GM20000 (cell line): ENCODE data around the gene SMOC2.

ENCODE experiments used
- DNase-seq: peaks from one replicate; pipeline ENCODE4 v3.0.0; 2012; ENCODE audit warnings: low spot score
- TF ChIP-seq, protein P1 (sequence below): IDR thresholded peaks from 2 replicates; pipeline ENCODE4 v1.5.1; 2012; ENCODE audit warnings: mild to moderate bottlenecking, control low read depth; ENCODE audit errors: extremely low read depth, missing control alignments

The SMOC2 gene

GRCh38 chr6:168626046-168626602, 185.1 kb downstream of the SMOC2 start:
- TF ChIP-seq, protein P1, sequence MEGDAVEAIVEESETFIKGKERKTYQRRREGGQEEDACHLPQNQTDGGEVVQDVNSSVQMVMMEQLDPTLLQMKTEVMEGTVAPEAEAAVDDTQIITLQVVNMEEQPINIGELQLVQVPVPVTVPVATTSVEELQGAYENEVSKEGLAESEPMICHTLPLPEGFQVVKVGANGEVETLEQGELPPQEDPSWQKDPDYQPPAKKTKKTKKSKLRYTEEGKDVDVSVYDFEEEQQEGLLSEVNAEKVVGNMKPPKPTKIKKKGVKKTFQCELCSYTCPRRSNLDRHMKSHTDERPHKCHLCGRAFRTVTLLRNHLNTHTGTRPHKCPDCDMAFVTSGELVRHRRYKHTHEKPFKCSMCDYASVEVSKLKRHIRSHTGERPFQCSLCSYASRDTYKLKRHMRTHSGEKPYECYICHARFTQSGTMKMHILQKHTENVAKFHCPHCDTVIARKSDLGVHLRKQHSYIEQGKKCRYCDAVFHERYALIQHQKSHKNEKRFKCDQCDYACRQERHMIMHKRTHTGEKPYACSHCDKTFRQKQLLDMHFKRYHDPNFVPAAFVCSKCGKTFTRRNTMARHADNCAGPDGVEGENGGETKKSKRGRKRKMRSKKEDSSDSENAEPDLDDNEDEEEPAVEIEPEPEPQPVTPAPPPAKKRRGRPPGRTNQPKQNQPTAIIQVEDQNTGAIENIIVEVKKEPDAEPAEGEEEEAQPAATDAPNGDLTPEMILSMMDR, result no peak
- no peak for DNase-seq

DNA sequence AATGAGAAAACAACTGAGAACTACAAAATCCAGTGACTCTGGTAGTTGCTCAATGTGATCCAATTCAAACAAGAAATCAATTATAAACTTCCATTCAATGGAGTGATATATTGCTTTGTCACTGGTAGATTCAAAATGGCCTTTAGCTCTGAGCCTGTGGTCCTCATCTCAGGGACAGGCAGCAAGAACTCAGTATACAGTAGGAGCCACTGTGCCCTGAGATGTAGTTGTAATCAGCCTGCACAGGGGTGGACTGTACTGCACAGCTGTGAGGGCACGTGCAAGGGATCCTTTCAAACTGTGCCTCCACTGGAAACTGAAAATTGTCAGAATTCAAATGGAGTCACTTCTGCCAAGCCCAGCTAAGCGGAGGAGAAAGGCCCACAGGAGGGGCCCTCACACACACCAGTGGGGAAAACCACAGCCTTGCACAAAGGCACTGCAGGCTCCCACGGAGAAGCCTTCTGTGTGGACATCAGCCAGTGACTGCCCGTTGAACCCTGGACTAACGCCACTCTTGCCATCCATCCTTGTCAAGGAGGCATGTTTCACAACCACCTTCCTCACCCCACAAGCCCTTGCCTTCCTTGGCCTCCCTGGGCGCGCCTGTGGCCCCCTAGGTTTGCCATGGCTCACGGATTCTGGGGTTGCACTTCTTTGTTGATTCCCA, 186.7 kb downstream of the SMOC2 start:
- TF ChIP-seq, protein P1, result no peak
- DNase-seq, result no peak

DNA sequence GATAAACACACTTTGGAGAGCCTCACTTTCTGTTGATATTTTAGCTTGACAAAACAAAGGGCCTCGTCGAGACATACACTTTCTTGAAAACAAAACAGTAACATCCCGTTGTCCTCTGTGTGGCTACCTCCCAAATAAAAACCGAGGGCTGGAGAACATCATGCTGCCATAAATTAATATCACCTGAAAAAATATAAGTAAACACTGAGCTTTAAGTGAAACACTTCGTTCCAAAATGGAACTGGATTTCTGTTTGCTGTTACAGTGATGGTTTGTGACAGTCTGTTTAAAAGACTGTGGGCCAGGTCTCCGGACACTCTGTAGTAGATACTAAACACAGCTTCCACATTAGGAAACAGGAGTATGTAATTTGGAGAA, 187.2 kb downstream of the SMOC2 start:
- DNase-seq, result no peak
- TF ChIP-seq, protein P1, result no peak

GRCh38 chr6:168628732-168629245, 187.8 kb downstream of the SMOC2 start:
- no peak for DNase-seq
- TF ChIP-seq, protein P1, result no peak

DNA sequence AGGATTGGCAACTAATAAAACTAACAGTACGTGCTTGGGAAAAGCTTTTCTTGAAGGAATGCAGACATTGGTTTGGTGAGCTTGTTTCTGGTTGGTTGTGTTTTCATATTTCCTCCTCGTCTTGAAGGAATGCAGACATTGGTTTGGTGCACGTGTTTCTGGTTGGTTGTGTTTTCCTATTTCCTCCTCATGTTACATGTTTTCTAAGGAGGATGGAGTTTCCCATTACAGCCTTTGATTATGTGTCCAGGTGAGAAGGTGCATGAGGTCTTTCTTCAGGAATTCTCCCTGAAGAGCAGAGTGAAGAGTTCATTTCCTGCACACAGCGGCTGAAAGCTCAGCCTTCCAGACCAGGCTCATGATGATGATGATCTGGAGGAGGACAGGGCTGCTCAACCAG, 190.6 kb downstream of the SMOC2 start:
- TF ChIP-seq, protein P1, result no peak
- DNase-seq, result no peak

GRCh38 chr6:168632694-168633093, 191.7 kb downstream of the SMOC2 start:
- TF ChIP-seq, protein P1, result no peak
- DNase-seq, result no peak

DNA sequence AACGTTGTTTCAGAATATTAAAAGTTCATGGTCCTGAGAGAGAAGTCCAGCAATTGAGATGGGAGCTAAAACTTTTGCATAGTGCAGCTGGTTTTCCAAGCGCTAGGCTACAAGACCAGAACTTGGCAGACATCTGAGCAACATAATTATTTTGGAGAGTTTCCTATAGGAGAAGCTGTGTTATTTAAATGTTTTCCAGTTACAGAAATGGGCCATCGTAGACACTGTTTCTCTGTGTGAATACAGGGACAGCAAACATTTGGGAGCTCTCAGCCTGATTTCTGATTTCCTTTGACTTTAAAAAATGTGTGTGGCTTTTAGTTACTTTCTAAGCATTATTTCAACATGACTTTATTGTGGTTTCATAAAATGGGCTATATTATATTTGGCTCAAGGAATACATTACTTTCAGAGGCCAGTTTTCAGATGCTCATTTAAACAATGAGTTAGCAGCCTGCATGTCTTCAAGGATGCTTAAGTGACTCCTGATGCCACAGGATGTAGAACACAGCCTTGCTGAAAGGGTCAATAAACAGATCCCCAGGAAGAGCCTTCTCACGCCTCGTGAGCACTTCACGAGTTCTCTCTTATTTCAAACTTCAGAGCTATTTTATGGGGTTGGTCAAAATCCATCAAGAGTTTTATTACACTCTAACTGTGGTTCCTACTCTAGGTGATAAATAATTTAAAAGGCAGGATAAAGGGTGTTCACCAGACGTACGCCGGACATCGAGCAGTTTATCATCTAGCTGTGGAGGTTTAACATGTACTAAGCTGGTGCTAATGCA, 193.8 kb downstream of the SMOC2 start:
- TF ChIP-seq, protein P1, result no peak
- no peak for DNase-seq
